GM23338 (cell line): ENCODE data around the gene TNS3. TPM values are rescaled to one million over a fixed set of nuclear protein-coding genes. Genes with fewer than 3 reads are reported as not detected.

ENCODE experiments used
- ATAC-seq: fragments of 200-7000 bp; cut with Tn5 transposase; 3 replicates; pipeline ENCODE4 v1.9.1; 2020
- DNase-seq: peaks from one replicate; pipeline ENCODE4 v3.0.0-alpha.2; 2015; ENCODE audit warnings: low spot score
- H2AFZ ChIP-seq: fragments of 200-600 bp; sonication (generic); 2 replicates; pipeline ENCODE4 v1.8.0; 2016; ENCODE audit warnings: antibody characterized with exemption, mild to moderate bottlenecking, moderate library complexity
- H3F3A ChIP-seq: fragments of 200-600 bp; sonication (generic); replicated peaks from 2 replicates; pipeline ENCODE4 v1.8.0; 2017; ENCODE audit warnings: antibody characterized with exemption, mixed run types, low read depth
- H3K27ac ChIP-seq: fragments of 200-600 bp; sonication (generic); 2 replicates; pipeline ENCODE4 v1.6.1; 2016; ENCODE audit warnings: low read depth
- H3K27me3 ChIP-seq: fragments of 200-600 bp; sonication (generic); 2 replicates; pipeline ENCODE4 v1.8.0; 2016; ENCODE audit warnings: mild to moderate bottlenecking, mixed run types, moderate library complexity; ENCODE audit not compliant: insufficient read depth
- H3K36me3 ChIP-seq: fragments of 200-600 bp; sonication (generic); 2 replicates; pipeline ENCODE4 v1.8.0; 2016; ENCODE audit warnings: mild to moderate bottlenecking; ENCODE audit not compliant: insufficient read depth
- H3K4me1 ChIP-seq: fragments of 200-600 bp; sonication (generic); 2 replicates; pipeline ENCODE4 v1.8.0; 2016; ENCODE audit warnings: mild to moderate bottlenecking, moderate library complexity; ENCODE audit not compliant: insufficient read depth
- H3K4me2 ChIP-seq: fragments of 200-600 bp; sonication (generic); 2 replicates; pipeline ENCODE4 v1.7.1; 2017; ENCODE audit warnings: mixed run types
- H3K4me3 ChIP-seq: fragments of 200-600 bp; sonication (generic); 2 replicates; pipeline ENCODE4 v1.6.1; 2016; ENCODE audit warnings: mixed run types
- H3K79me2 ChIP-seq: fragments of 200-600 bp; sonication (generic); replicated peaks from 2 replicates; pipeline ENCODE4 v1.8.0; 2017; ENCODE audit warnings: mild to moderate bottlenecking; ENCODE audit not compliant: insufficient read depth
- H3K9me2 ChIP-seq: fragments of 200-600 bp; sonication (generic); 2 replicates; pipeline ENCODE4 v1.8.0; 2017; ENCODE audit not compliant: insufficient read depth
- H4K20me1 ChIP-seq: fragments of 200-600 bp; sonication (generic); replicated peaks from 2 replicates; pipeline ENCODE4 v1.8.0; 2017; ENCODE audit warnings: mild to moderate bottlenecking; ENCODE audit not compliant: insufficient read depth
- H3K27ac Mint-ChIP-seq: 2 replicates; pipeline ENCODE4 v1.8.0; 2020; ENCODE audit warnings: inconsistent platforms, mild to moderate bottlenecking, moderate library complexity, mixed read lengths
- H3K27me3 Mint-ChIP-seq: 3 replicates; pipeline ENCODE4 v1.8.0; 2022; ENCODE audit warnings: low read depth, mild to moderate bottlenecking, moderate library complexity, mixed read lengths, inconsistent platforms; ENCODE audit not compliant: insufficient read depth, poor library complexity
- H3K36me3 Mint-ChIP-seq: 3 replicates; pipeline ENCODE4 v1.8.0; 2021; ENCODE audit warnings: low read depth, mild to moderate bottlenecking, inconsistent platforms, moderate library complexity, mixed read lengths
- H3K4me1 Mint-ChIP-seq: 3 replicates; pipeline ENCODE4 v1.8.0; 2020; ENCODE audit warnings: mild to moderate bottlenecking, inconsistent platforms, mixed read lengths
- H3K4me3 Mint-ChIP-seq: 3 replicates; pipeline ENCODE4 v1.8.0; 2021; ENCODE audit warnings: moderate library complexity, mild to moderate bottlenecking, inconsistent platforms, mixed read lengths
- H3K9me3 Mint-ChIP-seq: 3 replicates; pipeline ENCODE4 v1.8.0; 2020; ENCODE audit warnings: moderate library complexity, mild to moderate bottlenecking, inconsistent platforms, mixed read lengths
- EZH2 ChIP-seq: fragments of 200-600 bp; sonication (generic); IDR thresholded peaks from one replicate; pipeline ENCODE4 v1.8.0; 2017; ENCODE audit warnings: antibody characterized with exemption, mild to moderate bottlenecking, low read depth; ENCODE audit not compliant: unreplicated experiment
- EZH2phosphoT487 ChIP-seq: fragments of 200-600 bp; sonication (generic); IDR thresholded peaks from one replicate; pipeline ENCODE4 v1.8.1; 2018; ENCODE audit warnings: antibody characterized with exemption; ENCODE audit not compliant: unreplicated experiment
- JUNB ChIP-seq: IDR thresholded peaks from one replicate; pipeline ENCODE4 v1.6.1; 2016; ENCODE audit warnings: antibody characterized with exemption; ENCODE audit not compliant: unreplicated experiment
- NANOG ChIP-seq: IDR thresholded peaks from 2 replicates; pipeline ENCODE4 v1.6.1; 2016; ENCODE audit warnings: antibody characterized with exemption, borderline replicate concordance
- POLR2AphosphoS5 ChIP-seq: IDR thresholded peaks from 2 replicates; pipeline ENCODE4 v1.6.1; 2016; ENCODE audit warnings: antibody characterized with exemption, low read depth
- STAT1 ChIP-seq: IDR thresholded peaks from one replicate; pipeline ENCODE4 v1.6.1; 2016; ENCODE audit warnings: antibody characterized with exemption; ENCODE audit not compliant: unreplicated experiment
- ZNF114 ChIP-seq: fragments of 250-450 bp; sonication (Bioruptor Pico); IDR thresholded peaks from 2 replicates; pipeline ENCODE4 v1.5.0; 2020; ENCODE audit warnings: mild to moderate bottlenecking, moderate library complexity
- ZNF331 ChIP-seq: fragments of 250-450 bp; sonication (Bioruptor Pico); IDR thresholded peaks from 2 replicates; pipeline ENCODE4 v1.5.0; 2020; ENCODE audit warnings: low read depth, mild to moderate bottlenecking, moderate library complexity
- polyA plus RNA-seq: library from polyadenylated mRNA; unstranded; fragments of >200 nt; fragmentation: Nextera tagmentation; extraction: Ambion mirVana; gene quantifications from 2 replicates; pipeline ENCODE4 v1.2.1, GENCODE V29; 2016
- total RNA-seq: library from RNA; depleted of rRNA; stranded (reverse); fragments of >200 nt; shearing (Covaris generic); gene quantifications from 2 replicates; pipeline ENCODE4 v1.2.3, GENCODE V29; 2014
- TF ChIP-seq, protein P1 (sequence below): IDR thresholded peaks from one replicate; pipeline ENCODE4 v1.6.1; 2018; ENCODE audit warnings: antibody characterized with exemption; ENCODE audit not compliant: unreplicated experiment
- TF ChIP-seq, protein P2 (sequence below): fragments of 250-450 bp; sonication (Bioruptor Pico); IDR thresholded peaks from 2 replicates; pipeline ENCODE4 v1.5.0; 2020; ENCODE audit warnings: mild to moderate bottlenecking, moderate library complexity
- TF ChIP-seq, protein P3 (sequence below), 2 experiments: fragments of 200-600 bp in 1 of 2; sonication (generic) in 1 of 2; conservative IDR thresholded peaks; 2 replicates each; pipeline versions ENCODE4 v1.5.1 to v1.6.1; 2016 to 2017; ENCODE audit warnings: antibody characterized with exemption in 2 of 2, low read depth in 2 of 2, mild to moderate bottlenecking in 2 of 2, moderate library complexity in 1 of 2

The TNS3 gene
- total and polyA plus RNA-seq, 2 experiments from 2014 or later: 6.2 to 28.7 TPM

DNA sequence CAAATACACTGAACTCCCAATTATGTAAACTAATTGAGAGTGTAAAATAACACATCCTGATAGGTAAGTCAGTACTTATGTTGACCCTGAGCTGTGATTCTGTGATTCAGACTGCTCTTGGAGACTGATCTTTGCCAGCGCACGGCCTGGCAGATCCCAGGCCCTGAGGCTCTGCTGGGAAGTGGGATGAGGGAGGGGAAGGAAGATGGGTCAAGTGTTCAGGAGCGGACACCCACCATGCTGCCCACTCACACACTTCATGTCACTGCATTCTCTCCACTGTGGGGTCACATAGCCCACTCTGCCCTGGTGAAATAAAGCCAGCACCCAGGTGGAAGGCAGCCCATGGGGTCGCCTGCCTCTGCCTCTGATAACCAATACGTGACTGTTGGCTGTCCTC lies 226.2 kb downstream of the TNS3 start:
- Mint-ChIP-seq H3K36me3 (no peaks in the 10 kb centered on the region), H3K9me3 (no peaks in the 10 kb centered on the region), H3K4me3 (no peak overlapping the region), H3K27ac (no peak overlapping the region; the same call in 1 of the 2 replicates), H3K4me1 (peaks cover 16% of the 10 kb centered on the region), H3K27me3 (peaks cover 5% of the 10 kb centered on the region)
- DNase-seq (no peak), ATAC-seq (no peak)
- Histone ChIP-seq H3K36me3 (no peaks in the 10 kb centered on the region), H3K4me1 (no peaks in the 10 kb centered on the region), H3K27ac (no peak overlapping the region), H4K20me1 (no peaks in the 10 kb centered on the region; the same call in 1 of the 2 replicates), H3K4me3 (no peak overlapping the region), H3F3A (no peaks in the 10 kb centered on the region), H3K9me2 (no peaks in the 10 kb centered on the region), H3K4me2 (no peak overlapping the region), H2AFZ (no peak overlapping the region), H3K79me2 (no peaks in the 10 kb centered on the region), H3K27me3 (no peaks in the 10 kb centered on the region)
- TF ChIP-seq, protein P1, sequence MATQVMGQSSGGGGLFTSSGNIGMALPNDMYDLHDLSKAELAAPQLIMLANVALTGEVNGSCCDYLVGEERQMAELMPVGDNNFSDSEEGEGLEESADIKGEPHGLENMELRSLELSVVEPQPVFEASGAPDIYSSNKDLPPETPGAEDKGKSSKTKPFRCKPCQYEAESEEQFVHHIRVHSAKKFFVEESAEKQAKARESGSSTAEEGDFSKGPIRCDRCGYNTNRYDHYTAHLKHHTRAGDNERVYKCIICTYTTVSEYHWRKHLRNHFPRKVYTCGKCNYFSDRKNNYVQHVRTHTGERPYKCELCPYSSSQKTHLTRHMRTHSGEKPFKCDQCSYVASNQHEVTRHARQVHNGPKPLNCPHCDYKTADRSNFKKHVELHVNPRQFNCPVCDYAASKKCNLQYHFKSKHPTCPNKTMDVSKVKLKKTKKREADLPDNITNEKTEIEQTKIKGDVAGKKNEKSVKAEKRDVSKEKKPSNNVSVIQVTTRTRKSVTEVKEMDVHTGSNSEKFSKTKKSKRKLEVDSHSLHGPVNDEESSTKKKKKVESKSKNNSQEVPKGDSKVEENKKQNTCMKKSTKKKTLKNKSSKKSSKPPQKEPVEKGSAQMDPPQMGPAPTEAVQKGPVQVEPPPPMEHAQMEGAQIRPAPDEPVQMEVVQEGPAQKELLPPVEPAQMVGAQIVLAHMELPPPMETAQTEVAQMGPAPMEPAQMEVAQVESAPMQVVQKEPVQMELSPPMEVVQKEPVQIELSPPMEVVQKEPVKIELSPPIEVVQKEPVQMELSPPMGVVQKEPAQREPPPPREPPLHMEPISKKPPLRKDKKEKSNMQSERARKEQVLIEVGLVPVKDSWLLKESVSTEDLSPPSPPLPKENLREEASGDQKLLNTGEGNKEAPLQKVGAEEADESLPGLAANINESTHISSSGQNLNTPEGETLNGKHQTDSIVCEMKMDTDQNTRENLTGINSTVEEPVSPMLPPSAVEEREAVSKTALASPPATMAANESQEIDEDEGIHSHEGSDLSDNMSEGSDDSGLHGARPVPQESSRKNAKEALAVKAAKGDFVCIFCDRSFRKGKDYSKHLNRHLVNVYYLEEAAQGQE: no peak
- TF ChIP-seq ZNF331 (CRISPR knock-in tag): no peak
- TF ChIP-seq STAT1: no peak
- no peak for TF ChIP-seq JUNB
- no peak for TF ChIP-seq EZH2phosphoT487
- no peak for TF ChIP-seq NANOG
- TF ChIP-seq, protein P2, sequence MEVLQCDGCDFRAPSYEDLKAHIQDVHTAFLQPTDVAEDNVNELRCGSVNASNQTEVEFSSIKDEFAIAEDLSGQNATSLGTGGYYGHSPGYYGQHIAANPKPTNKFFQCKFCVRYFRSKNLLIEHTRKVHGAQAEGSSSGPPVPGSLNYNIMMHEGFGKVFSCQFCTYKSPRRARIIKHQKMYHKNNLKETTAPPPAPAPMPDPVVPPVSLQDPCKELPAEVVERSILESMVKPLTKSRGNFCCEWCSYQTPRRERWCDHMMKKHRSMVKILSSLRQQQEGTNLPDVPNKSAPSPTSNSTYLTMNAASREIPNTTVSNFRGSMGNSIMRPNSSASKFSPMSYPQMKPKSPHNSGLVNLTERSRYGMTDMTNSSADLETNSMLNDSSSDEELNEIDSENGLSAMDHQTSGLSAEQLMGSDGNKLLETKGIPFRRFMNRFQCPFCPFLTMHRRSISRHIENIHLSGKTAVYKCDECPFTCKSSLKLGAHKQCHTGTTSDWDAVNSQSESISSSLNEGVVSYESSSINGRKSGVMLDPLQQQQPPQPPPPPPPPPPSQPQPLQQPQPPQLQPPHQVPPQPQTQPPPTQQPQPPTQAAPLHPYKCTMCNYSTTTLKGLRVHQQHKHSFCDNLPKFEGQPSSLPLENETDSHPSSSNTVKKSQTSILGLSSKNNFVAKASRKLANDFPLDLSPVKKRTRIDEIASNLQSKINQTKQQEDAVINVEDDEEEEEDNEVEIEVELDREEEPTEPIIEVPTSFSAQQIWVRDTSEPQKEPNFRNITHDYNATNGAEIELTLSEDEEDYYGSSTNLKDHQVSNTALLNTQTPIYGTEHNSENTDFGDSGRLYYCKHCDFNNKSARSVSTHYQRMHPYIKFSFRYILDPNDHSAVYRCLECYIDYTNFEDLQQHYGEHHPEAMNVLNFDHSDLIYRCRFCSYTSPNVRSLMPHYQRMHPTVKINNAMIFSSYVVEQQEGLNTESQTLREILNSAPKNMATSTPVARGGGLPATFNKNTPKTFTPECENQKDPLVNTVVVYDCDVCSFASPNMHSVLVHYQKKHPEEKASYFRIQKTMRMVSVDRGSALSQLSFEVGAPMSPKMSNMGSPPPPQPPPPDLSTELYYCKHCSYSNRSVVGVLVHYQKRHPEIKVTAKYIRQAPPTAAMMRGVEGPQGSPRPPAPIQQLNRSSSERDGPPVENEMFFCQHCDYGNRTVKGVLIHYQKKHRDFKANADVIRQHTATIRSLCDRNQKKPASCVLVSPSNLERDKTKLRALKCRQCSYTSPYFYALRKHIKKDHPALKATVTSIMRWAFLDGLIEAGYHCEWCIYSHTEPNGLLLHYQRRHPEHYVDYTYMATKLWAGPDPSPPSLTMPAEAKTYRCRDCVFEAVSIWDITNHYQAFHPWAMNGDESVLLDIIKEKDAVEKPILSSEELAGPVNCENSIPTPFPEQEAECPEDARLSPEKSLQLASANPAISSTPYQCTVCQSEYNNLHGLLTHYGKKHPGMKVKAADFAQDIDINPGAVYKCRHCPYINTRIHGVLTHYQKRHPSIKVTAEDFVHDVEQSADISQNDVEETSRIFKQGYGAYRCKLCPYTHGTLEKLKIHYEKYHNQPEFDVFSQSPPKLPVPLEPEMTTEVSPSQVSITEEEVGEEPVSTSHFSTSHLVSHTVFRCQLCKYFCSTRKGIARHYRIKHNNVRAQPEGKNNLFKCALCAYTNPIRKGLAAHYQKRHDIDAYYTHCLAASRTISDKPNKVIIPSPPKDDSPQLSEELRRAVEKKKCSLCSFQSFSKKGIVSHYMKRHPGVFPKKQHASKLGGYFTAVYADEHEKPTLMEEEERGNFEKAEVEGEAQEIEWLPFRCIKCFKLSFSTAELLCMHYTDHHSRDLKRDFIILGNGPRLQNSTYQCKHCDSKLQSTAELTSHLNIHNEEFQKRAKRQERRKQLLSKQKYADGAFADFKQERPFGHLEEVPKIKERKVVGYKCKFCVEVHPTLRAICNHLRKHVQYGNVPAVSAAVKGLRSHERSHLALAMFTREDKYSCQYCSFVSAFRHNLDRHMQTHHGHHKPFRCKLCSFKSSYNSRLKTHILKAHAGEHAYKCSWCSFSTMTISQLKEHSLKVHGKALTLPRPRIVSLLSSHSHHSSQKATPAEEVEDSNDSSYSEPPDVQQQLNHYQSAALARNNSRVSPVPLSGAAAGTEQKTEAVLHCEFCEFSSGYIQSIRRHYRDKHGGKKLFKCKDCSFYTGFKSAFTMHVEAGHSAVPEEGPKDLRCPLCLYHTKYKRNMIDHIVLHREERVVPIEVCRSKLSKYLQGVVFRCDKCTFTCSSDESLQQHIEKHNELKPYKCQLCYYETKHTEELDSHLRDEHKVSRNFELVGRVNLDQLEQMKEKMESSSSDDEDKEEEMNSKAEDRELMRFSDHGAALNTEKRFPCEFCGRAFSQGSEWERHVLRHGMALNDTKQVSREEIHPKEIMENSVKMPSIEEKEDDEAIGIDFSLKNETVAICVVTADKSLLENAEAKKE (CRISPR knock-in tag): no peak
- TF ChIP-seq, protein P3, sequence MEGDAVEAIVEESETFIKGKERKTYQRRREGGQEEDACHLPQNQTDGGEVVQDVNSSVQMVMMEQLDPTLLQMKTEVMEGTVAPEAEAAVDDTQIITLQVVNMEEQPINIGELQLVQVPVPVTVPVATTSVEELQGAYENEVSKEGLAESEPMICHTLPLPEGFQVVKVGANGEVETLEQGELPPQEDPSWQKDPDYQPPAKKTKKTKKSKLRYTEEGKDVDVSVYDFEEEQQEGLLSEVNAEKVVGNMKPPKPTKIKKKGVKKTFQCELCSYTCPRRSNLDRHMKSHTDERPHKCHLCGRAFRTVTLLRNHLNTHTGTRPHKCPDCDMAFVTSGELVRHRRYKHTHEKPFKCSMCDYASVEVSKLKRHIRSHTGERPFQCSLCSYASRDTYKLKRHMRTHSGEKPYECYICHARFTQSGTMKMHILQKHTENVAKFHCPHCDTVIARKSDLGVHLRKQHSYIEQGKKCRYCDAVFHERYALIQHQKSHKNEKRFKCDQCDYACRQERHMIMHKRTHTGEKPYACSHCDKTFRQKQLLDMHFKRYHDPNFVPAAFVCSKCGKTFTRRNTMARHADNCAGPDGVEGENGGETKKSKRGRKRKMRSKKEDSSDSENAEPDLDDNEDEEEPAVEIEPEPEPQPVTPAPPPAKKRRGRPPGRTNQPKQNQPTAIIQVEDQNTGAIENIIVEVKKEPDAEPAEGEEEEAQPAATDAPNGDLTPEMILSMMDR (conservative IDR thresholded peaks at IDR 0.05; ENCODE audit: low read depth in 2 of 2): no peak
- no peak for TF ChIP-seq POLR2AphosphoS5
- no peak for TF ChIP-seq EZH2
- no peak for TF ChIP-seq ZNF114
